ENCODE results near the gene SLC39A13.

Gene SLC39A13

GRCh38 chr11:47407746-47408590 is at the start of gene SLC39A13:
SLC39A13 (plus strand) TSS chr11:47408590; CDS start chr11:47410095, 1,505 bp downstream.
- DNase-seq, result peak; percentile 65

- no peak for DNase-seq
These were observed 49.7 kb upstream of the SLC39A13 start for GRCh38 chr11:47358731-47359051.

GRCh38 chr11:47359162-47359561 is 49.2 kb upstream of the SLC39A13 start:
- no peak for DNase-seq

GRCh38 chr11:47359586-47359985 is 48.8 kb upstream of the SLC39A13 start:
- DNase-seq, result no peak

GRCh38 chr11:47360341-47360740 is 48.0 kb upstream of the SLC39A13 start:
- no peak for DNase-seq

GRCh38 chr11:47361419-47361818 is 47.0 kb upstream of the SLC39A13 start:
- DNase-seq, result no peak

GRCh38 chr11:47366020-47366490 is 42.3 kb upstream of the SLC39A13 start:
- no peak for DNase-seq

- DNase-seq, result no peak
These were observed 38.7 kb upstream of the SLC39A13 start for GRCh38 chr11:47369676-47370075.

GRCh38 chr11:47372422-47372821 is 36.0 kb upstream of the SLC39A13 start:
- DNase-seq, result no peak

GRCh38 chr11:47373876-47374719 is 34.3 kb upstream of the SLC39A13 start:
- DNase-seq, result no peak

GRCh38 chr11:47374720-47375019 is 33.7 kb upstream of the SLC39A13 start:
- no peak for DNase-seq

- no peak for DNase-seq
These were observed 33.4 kb upstream of the SLC39A13 start for GRCh38 chr11:47375020-47375419.

- no peak for DNase-seq
These were observed 32.8 kb upstream of the SLC39A13 start for GRCh38 chr11:47375546-47376085.

GRCh38 chr11:47376107-47376524 is 32.3 kb upstream of the SLC39A13 start:
- DNase-seq, result no peak

- no peak for DNase-seq
These were observed 31.6 kb upstream of the SLC39A13 start for GRCh38 chr11:47376525-47377371.

GRCh38 chr11:47377571-47378009 is 30.8 kb upstream of the SLC39A13 start:
- DNase-seq, result no peak

GRCh38 chr11:47378010-47378835 is 30.2 kb upstream of the SLC39A13 start, which contains the start of gene SPI1:
SPI1 (minus strand) TSS chr11:47378547; CDS start chr11:47378353, 194 bp downstream.
- no peak for DNase-seq

GRCh38 chr11:47378836-47379170 is 29.6 kb upstream of the SLC39A13 start:
- no peak for DNase-seq

- no peak for DNase-seq
These were observed 29.1 kb upstream of the SLC39A13 start for GRCh38 chr11:47379317-47379716.

GRCh38 chr11:47380078-47380477 is 28.3 kb upstream of the SLC39A13 start:
- DNase-seq, result no peak

GRCh38 chr11:47383071-47383470 is 25.3 kb upstream of the SLC39A13 start:
- no peak for DNase-seq

GRCh38 chr11:47384498-47384897 is 23.9 kb upstream of the SLC39A13 start:
- no peak for DNase-seq
